H1 (cell line): ENCODE results near the gene POLN. TPM values are rescaled to one million over a fixed set of nuclear protein-coding genes. Genes with fewer than 3 reads are reported as not detected.

Experiments used
- CBX5 ChIP-seq: fragments of 300-800, 300-1000 bp; sonication (generic); IDR thresholded peaks from 2 replicates; pipeline ENCODE4 v1.7.1; 2016; ENCODE audit warnings: antibody characterized with exemption, low read length, low read depth
- CTBP2 ChIP-seq: IDR thresholded peaks from 2 replicates; pipeline ENCODE4 v1.7.0; 2011; ENCODE audit warnings: borderline replicate concordance, mild to moderate bottlenecking, moderate library complexity, mixed read lengths, low read length; ENCODE audit not compliant: insufficient read depth, insufficient read length
- MAX ChIP-seq: IDR thresholded peaks from 2 replicates; pipeline ENCODE4 v1.6.1; 2012; ENCODE audit warnings: inconsistent platforms
- SIN3A ChIP-seq, 2 experiments: IDR thresholded peaks in 1 of 2; conservative IDR thresholded peaks in 1 of 2; 2 replicates each; pipeline ENCODE4 v1.6.1; 2011 to 2012; ENCODE audit warnings: low read length in 2 of 2, improper control_type of control experiment in 1 of 2, low read depth in 1 of 2, mild to moderate bottlenecking in 1 of 2
- SIRT6 ChIP-seq: IDR thresholded peaks from one replicate; pipeline ENCODE4 v1.7.1; 2012; ENCODE audit warnings: low read length, inconsistent platforms
- polyA plus RNA-seq, 7 experiments: library from polyadenylated mRNA; depleted of rRNA in 3 of 7; stranded (reverse) in 5 of 7; unstranded in 2 of 7; fragments of >200 nt in 5 of 7; fragments of 200-250 nt in 2 of 7; gene quantifications; 1 replicate in 5 of 7; 2 replicates in 1 of 7; 4 replicates in 1 of 7; pipeline versions ENCODE4 v1.2.1 to v1.2.3, GENCODE V29; 2011 to 2013; ENCODE audit warnings: missing spikeins in 2 of 7, mixed read lengths in 2 of 7
- total RNA-seq: library from RNA; stranded (reverse); fragmentation: NEBNext Ultra II Directional; extraction: Animal tissue kit (Norgen Biotek cat#: 25700); gene quantifications from 2 replicates; pipeline ENCODE4 v1.2.1, GENCODE V29; 2021

The POLN gene
- total and polyA plus RNA-seq, 2 of the 8 experiments (the other 6 are each of a cell fraction or from before 2014, with no cell fraction given) = 0.98 to 1.5 TPM

GRCh38 chr4:2059726-2060602 is 182.0 kb downstream of the POLN start (continued):
- TF ChIP-seq SIN3A (conservative IDR thresholded peaks at IDR 0.05 in 1 of 2, IDR thresholded peaks at IDR 0.05 in 1 of 2; ENCODE audit: low read depth in 1 of 2, low read length in 2 of 2) = no peak
- TF ChIP-seq CTBP2 = no peak
- TF ChIP-seq MAX = 0 out of 2 replicates have a peak, but pooled peaks have one; percentile 25
- TF ChIP-seq CBX5 = no peak
- no peak for TF ChIP-seq SIRT6
